Occipital lobe (tissue), 2 donors: ENCODE data around the gene SHROOM3. TPM values are rescaled to one million over a fixed set of nuclear protein-coding genes. Genes with fewer than 3 reads are reported as not detected.
"Not testable (repeated sequence)": the region's sequence is repeated elsewhere in the genome, so short reads cannot be mapped to it uniquely, and the experiment has no call there.

Experiments used
- DNase-seq: peaks from one replicate; lab custom pipeline; 2025; lab: John Stamatoyannopoulos, UW
- total RNA-seq: library from RNA; depleted of rRNA; stranded (reverse); fragments of >200 nt; gene quantifications from one replicate; pipeline ENCODE4 v1.2.3, GENCODE V29; 2014

The SHROOM3 gene
- total RNA-seq, 1 donor from 2014 or later, result 17.8 TPM

- DNase-seq, result no peak
These were observed 10.9 kb downstream of the SHROOM3 start for GRCh38 chr4:76445911-76446310.

GRCh38 chr4:76447393-76447851, 12.4 kb downstream of the SHROOM3 start:
- no peak for DNase-seq

DNA sequence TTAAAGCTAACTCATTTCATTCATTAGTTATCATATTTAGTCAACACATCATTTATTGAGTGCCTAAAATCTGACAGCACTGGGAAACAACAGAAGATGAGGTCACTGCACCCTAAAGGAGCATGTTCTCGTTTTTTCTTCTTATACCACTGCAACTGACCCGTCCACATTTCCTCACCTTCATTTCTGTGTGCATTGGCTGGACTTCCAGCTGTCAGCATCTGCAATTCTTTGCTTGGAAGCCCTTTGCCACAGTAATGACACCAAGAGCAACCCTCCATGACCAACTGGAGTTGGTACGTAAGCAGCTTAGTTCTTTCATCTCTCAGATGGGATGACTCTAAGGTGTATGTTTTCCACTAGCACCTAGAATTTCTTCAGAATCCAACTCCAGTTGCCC, 13.2 kb downstream of the SHROOM3 start:
- no peak for DNase-seq

GRCh38 chr4:76449362-76449767, 14.3 kb downstream of the SHROOM3 start:
- no peak for DNase-seq

DNA sequence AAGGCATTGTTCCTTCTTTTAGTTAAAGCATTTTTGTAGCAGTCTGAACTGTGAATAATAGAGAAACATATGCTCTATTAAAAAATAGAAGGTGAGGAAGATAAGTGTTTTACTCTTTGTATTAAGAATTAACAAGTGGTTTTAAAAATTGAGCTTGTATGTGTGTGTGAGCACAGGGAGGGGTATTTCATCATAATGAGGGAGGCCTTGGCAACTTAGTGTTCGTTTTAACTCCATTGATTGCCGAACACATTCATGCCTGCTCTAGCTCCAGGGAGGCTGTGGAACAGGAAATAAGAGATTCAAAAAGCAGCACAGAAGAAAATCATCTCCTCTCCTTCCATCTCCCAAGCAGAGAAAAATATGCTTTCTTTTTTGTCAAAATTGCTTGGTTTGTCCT, 14.8 kb downstream of the SHROOM3 start:
- no peak for DNase-seq

DNA sequence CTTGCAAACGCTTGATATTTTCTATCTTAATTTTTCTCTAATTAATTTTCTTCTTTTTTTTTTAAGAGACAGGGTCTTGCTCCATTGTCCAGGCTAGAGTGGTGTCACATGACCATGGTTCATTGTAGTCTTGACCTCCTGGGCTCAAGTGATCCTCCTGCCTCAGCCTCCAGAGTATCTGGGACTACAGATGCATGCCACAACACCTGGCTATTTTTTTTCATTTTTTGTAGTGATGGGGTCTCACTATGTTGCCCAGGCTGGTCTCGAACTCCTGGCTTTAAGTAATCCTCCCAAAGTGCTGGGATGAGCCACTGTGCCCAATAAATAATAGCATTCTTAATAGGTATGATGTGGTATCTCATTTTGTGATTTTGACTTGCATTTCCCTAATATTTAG, 18.2 kb downstream of the SHROOM3 start:
- no peak for DNase-seq

DNA sequence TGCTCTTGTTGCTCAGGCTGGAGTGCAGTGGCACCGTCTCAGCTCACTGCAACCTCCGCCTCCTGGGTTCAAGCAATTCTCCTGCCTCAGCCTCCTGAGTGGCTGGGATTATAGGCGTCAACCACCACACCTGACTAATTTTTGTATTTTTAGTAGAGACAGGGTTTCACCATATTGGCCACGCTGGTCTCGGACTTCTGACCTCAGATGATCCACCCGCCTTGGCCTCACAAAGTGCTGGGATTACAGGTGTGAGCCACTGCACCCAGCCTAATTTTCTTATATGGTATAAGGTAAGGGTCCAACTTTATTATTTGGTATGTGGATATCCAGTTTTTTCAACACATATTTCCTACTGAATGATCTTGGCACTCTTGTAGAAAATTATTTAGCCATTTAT, 19.0 kb downstream of the SHROOM3 start:
- not testable (repeated sequence) for DNase-seq

GRCh38 chr4:76457885-76458284, 22.9 kb downstream of the SHROOM3 start:
- no peak for DNase-seq

DNA sequence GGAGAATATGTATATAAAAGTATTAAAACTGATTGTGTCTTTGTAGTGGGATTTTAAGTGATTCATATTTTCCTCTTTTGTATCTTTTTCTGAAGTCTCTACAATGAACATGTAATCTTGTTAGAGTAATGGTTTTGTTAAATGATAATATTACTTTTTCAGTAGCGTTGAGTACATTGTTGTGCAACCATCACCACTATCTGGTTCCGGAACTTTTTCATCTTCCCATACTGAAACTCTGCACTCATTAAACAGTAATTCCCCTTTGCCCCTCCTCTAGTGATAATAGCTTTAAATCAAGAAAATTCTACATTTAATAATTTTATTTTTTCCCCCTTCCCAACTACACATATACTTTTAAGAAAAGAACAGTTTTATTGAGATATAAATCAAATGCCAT, 23.3 kb downstream of the SHROOM3 start:
- no peak for DNase-seq

- DNase-seq, result no peak
These were observed 23.8 kb downstream of the SHROOM3 start for GRCh38 chr4:76458825-76459224.

DNA sequence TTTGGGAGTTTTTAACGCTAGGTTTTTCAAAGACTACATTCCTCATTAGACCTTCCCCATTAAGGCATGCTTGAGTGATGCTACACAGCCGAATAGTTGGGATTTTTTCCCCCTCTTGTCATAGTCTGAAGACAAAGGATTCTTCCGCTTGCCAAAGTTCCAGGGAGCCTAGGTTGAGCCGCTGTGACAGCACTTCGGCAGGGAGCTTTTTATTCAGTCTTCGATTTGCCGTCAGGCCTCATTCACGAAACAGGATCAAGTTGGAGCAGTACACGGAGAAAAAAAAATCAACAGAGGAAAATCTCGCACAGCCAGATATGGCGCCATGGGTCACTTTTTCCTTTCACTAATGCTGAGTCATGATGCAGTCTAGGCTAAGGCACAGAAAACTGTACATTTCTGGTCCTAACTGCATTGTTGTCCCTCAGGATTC, 24.3 kb downstream of the SHROOM3 start:
- no peak for DNase-seq

- DNase-seq, result no peak
These were observed 28.5 kb downstream of the SHROOM3 start for GRCh38 chr4:76463568-76463967.

GRCh38 chr4:76470064-76470463, 35.0 kb downstream of the SHROOM3 start:
- DNase-seq, result no peak

DNA sequence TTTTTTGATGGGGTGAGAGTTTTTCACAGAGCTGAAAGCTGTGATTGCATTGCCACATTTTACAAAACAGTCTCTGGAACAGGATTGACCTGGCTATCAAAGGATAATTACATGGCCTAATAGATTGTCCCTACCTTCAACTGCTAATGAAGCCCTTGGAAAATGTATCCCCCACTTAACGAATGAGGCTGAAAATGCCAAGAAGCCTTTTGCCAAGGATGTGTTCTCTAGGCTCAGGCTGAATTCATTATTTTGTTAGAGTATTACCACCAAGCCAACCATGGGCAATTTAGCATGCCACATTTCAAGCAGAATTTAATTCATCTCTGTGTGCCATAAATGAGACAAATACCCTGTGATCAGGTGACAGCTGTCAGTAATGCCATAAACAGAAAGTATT, 35.5 kb downstream of the SHROOM3 start:
- no peak for DNase-seq

GRCh38 chr4:76476571-76476970, 41.5 kb downstream of the SHROOM3 start:
- no peak for DNase-seq

- DNase-seq, result no peak
These were observed 49.6 kb downstream of the SHROOM3 start for GRCh38 chr4:76484654-76485053.

DNA sequence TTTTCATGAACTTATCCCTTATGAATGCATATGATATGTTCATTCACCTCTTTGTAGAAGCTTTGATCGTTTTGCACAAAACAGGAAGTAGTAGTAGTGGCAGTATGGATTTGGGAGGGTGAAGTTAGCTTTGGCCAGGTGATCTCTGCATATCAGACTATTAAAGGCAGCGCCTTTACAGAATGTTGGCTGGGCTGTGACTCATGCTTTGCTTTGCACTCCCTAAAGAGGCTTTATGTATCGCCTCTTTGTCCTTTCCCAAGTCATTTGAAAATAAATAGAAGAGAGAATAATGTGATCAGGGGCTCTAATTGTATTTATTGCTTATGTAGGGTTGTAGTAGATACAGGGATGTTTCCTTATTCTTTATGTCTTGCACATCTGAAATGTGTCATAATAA, 50.4 kb downstream of the SHROOM3 start:
- no peak for DNase-seq

GRCh38 chr4:76486588-76487276, 51.7 kb downstream of the SHROOM3 start:
- no peak for DNase-seq

GRCh38 chr4:76487621-76488020, 52.6 kb downstream of the SHROOM3 start:
- DNase-seq, result no peak

GRCh38 chr4:76488455-76488854, 53.4 kb downstream of the SHROOM3 start:
- no peak for DNase-seq

- no peak for DNase-seq
These were observed 54.1 kb downstream of the SHROOM3 start for GRCh38 chr4:76488888-76489685.

GRCh38 chr4:76489686-76490161, 54.7 kb downstream of the SHROOM3 start:
- DNase-seq, result no peak

GRCh38 chr4:76492055-76492454, 57.0 kb downstream of the SHROOM3 start:
- no peak for DNase-seq
